Mesenchymal stem cell (in vitro differentiated cells and primary cell): ENCODE data around the gene FNBP1.

ENCODE experiments used
- DNase-seq: peaks from one replicate; pipeline ENCODE4 v3.0.0-alpha.2; 2013
- H2AFZ ChIP-seq: one replicate; pipeline ENCODE4 v1.6.1; 2013; ENCODE audit warnings: low read depth, mild to moderate bottlenecking, control low read depth, inconsistent platforms, low read length, moderate library complexity
- H2AK5ac ChIP-seq: 2 replicates; pipeline ENCODE4 v1.6.1; 2013; ENCODE audit warnings: low read length, moderate library complexity, mild to moderate bottlenecking, inconsistent platforms; ENCODE audit not compliant: severe bottlenecking
- H2BK120ac ChIP-seq: one replicate; pipeline ENCODE4 v1.6.1; 2013; ENCODE audit warnings: low read depth, mild to moderate bottlenecking, inconsistent platforms, low read length, moderate library complexity
- H2BK12ac ChIP-seq, 2 experiments: one replicate each; pipeline ENCODE4 v1.6.1; 2013; ENCODE audit warnings: inconsistent platforms in 2 of 2, low read length in 2 of 2, mild to moderate bottlenecking in 2 of 2, moderate library complexity in 2 of 2, control low read depth in 1 of 2
- H2BK15ac ChIP-seq: one replicate; pipeline ENCODE4 v1.6.1; 2013; ENCODE audit warnings: mild to moderate bottlenecking, low read depth, inconsistent platforms; ENCODE audit not compliant: poor library complexity, severe bottlenecking
- H2BK5ac ChIP-seq: 2 replicates; pipeline ENCODE4 v1.6.1; 2013; ENCODE audit warnings: low read depth, mild to moderate bottlenecking, low read length, control low read depth, inconsistent platforms; ENCODE audit not compliant: poor library complexity, severe bottlenecking
- H3K14ac ChIP-seq, 2 experiments: one replicate each; pipeline ENCODE4 v1.6.1; 2013; ENCODE audit warnings: inconsistent platforms in 2 of 2, low read length in 2 of 2, control low read depth in 1 of 2, mild to moderate bottlenecking in 1 of 2, moderate library complexity in 1 of 2
- H3K18ac ChIP-seq, 2 experiments: one replicate each; pipeline ENCODE4 v1.6.1; 2013; ENCODE audit warnings: inconsistent platforms in 2 of 2, low read length in 2 of 2, control low read depth in 1 of 2, low read depth in 1 of 2, mild to moderate bottlenecking in 1 of 2
- H3K23ac ChIP-seq, 2 experiments: one replicate each; pipeline ENCODE4 v1.6.1; 2013; ENCODE audit warnings: inconsistent platforms in 2 of 2, low read length in 2 of 2, mild to moderate bottlenecking in 2 of 2, moderate library complexity in 2 of 2, control low read depth in 1 of 2
- H3K27ac ChIP-seq: 2 replicates; pipeline ENCODE4 v1.5.1; 2013; ENCODE audit warnings: mild to moderate bottlenecking, moderate library complexity, low read length, control low read depth, inconsistent platforms; ENCODE audit not compliant: poor library complexity, severe bottlenecking
- H3K27me3 ChIP-seq, 2 experiments: 2 replicates each; pipeline versions ENCODE4 v1.6.1 to v1.7.0; 2013; ENCODE audit warnings: low read length in 2 of 2, mild to moderate bottlenecking in 2 of 2, moderate library complexity in 2 of 2, control low read depth in 1 of 2, inconsistent platforms in 1 of 2; ENCODE audit not compliant: control insufficient read depth in 1 of 2, insufficient read depth in 1 of 2
- H3K36me3 ChIP-seq, 2 experiments: 2 replicates each; pipeline versions ENCODE4 v1.6.1 to v1.7.0; 2013; ENCODE audit warnings: low read length in 2 of 2, control low read depth in 1 of 2, inconsistent platforms in 1 of 2, low read depth in 1 of 2, mild to moderate bottlenecking in 1 of 2; ENCODE audit not compliant: insufficient read depth in 2 of 2, control insufficient read depth in 1 of 2
- H3K4ac ChIP-seq, 2 experiments: one replicate each; pipeline ENCODE4 v1.6.1; 2013; ENCODE audit warnings: inconsistent platforms in 2 of 2, low read length in 2 of 2, mild to moderate bottlenecking in 2 of 2, moderate library complexity in 2 of 2, control low read depth in 1 of 2, low read depth in 1 of 2
- H3K4me1 ChIP-seq: 2 replicates; pipeline ENCODE4 v1.6.1; 2013; ENCODE audit warnings: low read depth, low read length, control low read depth; ENCODE audit not compliant: control insufficient read depth, insufficient read depth
- H3K4me2 ChIP-seq: 2 replicates; pipeline ENCODE4 v1.6.1; 2013; ENCODE audit warnings: low read length, mild to moderate bottlenecking, inconsistent platforms; ENCODE audit not compliant: poor library complexity, severe bottlenecking
- H3K4me3 ChIP-seq, 2 experiments: 2 replicates each; pipeline versions ENCODE4 v1.5.1 to v1.7.0; 2013; ENCODE audit warnings: low read length in 2 of 2, mild to moderate bottlenecking in 2 of 2, control low read depth in 1 of 2, low read depth in 1 of 2; ENCODE audit not compliant: insufficient read depth in 1 of 2
- H3K79me1 ChIP-seq: replicated peaks from 2 replicates; pipeline ENCODE4 v1.6.1; 2013; ENCODE audit warnings: mild to moderate bottlenecking, control low read depth, low read length, inconsistent platforms; ENCODE audit not compliant: poor library complexity, severe bottlenecking
- H3K9ac ChIP-seq: 2 replicates; pipeline ENCODE4 v1.7.0; 2013; ENCODE audit warnings: mild to moderate bottlenecking, low read length, moderate library complexity
- H3K9me3 ChIP-seq: 2 replicates; pipeline ENCODE4 v1.7.0; 2013; ENCODE audit warnings: mild to moderate bottlenecking, low read length; ENCODE audit not compliant: control insufficient read depth
- H4K8ac ChIP-seq: one replicate; pipeline ENCODE4 v1.6.1; 2013; ENCODE audit warnings: inconsistent platforms, mild to moderate bottlenecking, low read length, moderate library complexity
- H4K91ac ChIP-seq: one replicate; pipeline ENCODE4 v1.6.1; 2013; ENCODE audit warnings: mild to moderate bottlenecking, low read length, inconsistent platforms
- WGBS: methylation state at CpG from one replicate; pipeline ENCODE4 v1.1.7; 2013; ENCODE audit warnings: mixed read lengths; 5-methylcytosine and 5-hydroxymethylcytosine counted together

FNBP1 gene

GRCh38 chr9:129954868-129955550, 88.0 kb downstream of the FNBP1 start:
- H3K23ac ChIP-seq, result no peak overlapping the region
- peaks cover 5 to 39% of the 10 kb centered on the region in 2 experiments for H3K36me3 ChIP-seq
- H2BK12ac ChIP-seq, result peak overlapping the region; percentile 28 to 63
- H3K14ac ChIP-seq, result no peak overlapping the region
- H2BK5ac ChIP-seq, result no peak overlapping the region
- H3K4me2 ChIP-seq, result no peak overlapping the region
- no peaks in the 10 kb centered on the region for H3K79me1 ChIP-seq
- no peak overlapping the region for H4K8ac ChIP-seq
- no peak overlapping the region for H2BK15ac ChIP-seq
- no peak overlapping the region for H2AK5ac ChIP-seq
- peak overlapping the region in 1 of 2 experiments; percentile 40 for H3K18ac ChIP-seq
- no peak overlapping the region for H3K9ac ChIP-seq
- WGBS, result 72% methylated on average over 6 of the region's 6 CpGs
- DNase-seq, result peak; percentile 58
- H3K4me3 ChIP-seq, result no peak overlapping the region
- H3K27me3 ChIP-seq, result no peaks in the 10 kb centered on the region
- no peak overlapping the region for H2BK120ac ChIP-seq
- peak overlapping the region in 1 of 2 experiments; percentile 61 for H3K4ac ChIP-seq
- H3K9me3 ChIP-seq, result no peaks in the 10 kb centered on the region
- peaks cover 4% of the 10 kb centered on the region for H3K4me1 ChIP-seq
- H4K91ac ChIP-seq, result no peak overlapping the region
- no peak overlapping the region for H2AFZ ChIP-seq
- H3K27ac ChIP-seq, result no peak overlapping the region

- Histone ChIP-seq H3K27me3 (no peaks in the 10 kb centered on the region), H3K4me1 (peaks cover 4% of the 10 kb centered on the region), H3K36me3 (peaks cover 5 to 45% of the 10 kb centered on the region in 2 experiments), H2BK15ac (no peak overlapping the region), H3K14ac (no peak overlapping the region), H3K9ac (no peak overlapping the region), H2BK5ac (no peak overlapping the region), H2AFZ (no peak overlapping the region), H3K9me3 (no peaks in the 10 kb centered on the region), H3K23ac (no peak overlapping the region), H3K27ac (no peak overlapping the region), H4K91ac (no peak overlapping the region), H2BK12ac (no peak overlapping the region), H3K4ac (no peak overlapping the region), H2AK5ac (no peak overlapping the region), H3K79me1 (no peaks in the 10 kb centered on the region), H4K8ac (no peak overlapping the region), H3K18ac (no peak overlapping the region), H3K4me2 (no peak overlapping the region), H2BK120ac (no peak overlapping the region), H3K4me3 (no peak overlapping the region)
- no CpG with 5 or more reads among the region's 1 CpG for WGBS
- DNase-seq, result no peak
These were observed 89.3 kb downstream of the FNBP1 start for GRCh38 chr9:129953736-129954135.

- H2BK12ac ChIP-seq, result no peak overlapping the region
- peaks cover 4% of the 10 kb centered on the region for H3K4me1 ChIP-seq
- no peak for DNase-seq
- H2BK15ac ChIP-seq, result no peak overlapping the region
- no peaks in the 10 kb centered on the region for H3K79me1 ChIP-seq
- peaks cover 2 to 38% of the 10 kb centered on the region in 2 experiments for H3K36me3 ChIP-seq
- no peak overlapping the region for H2AK5ac ChIP-seq
- no peaks in the 10 kb centered on the region for H3K9me3 ChIP-seq
- H3K9ac ChIP-seq, result no peak overlapping the region
- no peak overlapping the region for H3K27ac ChIP-seq
- H3K14ac ChIP-seq, result no peak overlapping the region
- no peak overlapping the region for H3K23ac ChIP-seq
- no peak overlapping the region for H3K18ac ChIP-seq
- no peak overlapping the region for H2BK5ac ChIP-seq
- H2BK120ac ChIP-seq, result no peak overlapping the region
- no peak overlapping the region for H3K4ac ChIP-seq
- no peak overlapping the region for H4K91ac ChIP-seq
- 100% methylated on average over 2 of the region's 3 CpGs for WGBS
- no peak overlapping the region for H4K8ac ChIP-seq
- no peak overlapping the region for H3K4me3 ChIP-seq
- H3K4me2 ChIP-seq, result no peak overlapping the region
- no peak overlapping the region for H2AFZ ChIP-seq
- no peaks in the 10 kb centered on the region for H3K27me3 ChIP-seq
These were observed 90.7 kb downstream of the FNBP1 start for GRCh38 chr9:129952337-129952736.

- Histone ChIP-seq H3K27ac (no peak overlapping the region), H3K36me3 (peaks cover 0 to 21% of the 10 kb centered on the region in 2 experiments)
- 97% methylated on average over 3 of the region's 5 CpGs for WGBS
These were observed 93.2 kb downstream of the FNBP1 start for GRCh38 chr9:129949821-129950220.

More at GRCh38 chr9:129949821-129950220, 93.2 kb downstream of the FNBP1 start:
- Histone ChIP-seq H3K4me2 (no peak overlapping the region), H3K4ac (no peak overlapping the region), H3K18ac (no peak overlapping the region), H2AK5ac (no peak overlapping the region), H2BK120ac (no peak overlapping the region), H3K14ac (no peak overlapping the region), H2BK12ac (no peak overlapping the region), H3K9me3 (no peaks in the 10 kb centered on the region), H2BK15ac (no peak overlapping the region), H3K4me1 (peaks cover 2% of the 10 kb centered on the region), H2BK5ac (no peak overlapping the region), H3K4me3 (no peak overlapping the region), H3K23ac (no peak overlapping the region), H4K8ac (no peak overlapping the region), H3K27me3 (no peaks in the 10 kb centered on the region), H3K79me1 (no peaks in the 10 kb centered on the region), H4K91ac (no peak overlapping the region), H2AFZ (no peak overlapping the region), H3K9ac (no peak overlapping the region)
- no peak for DNase-seq
